ENCODE results near the gene FGB.

The FGB gene

GRCh38 chr4:154612472-154613414 lies 49.9 kb downstream of the FGB start, which contains the start of gene FGG:
TSS of gene FGG (minus strand) at chr4:154612656. CDS start at chr4:154612609, 47 bp downstream.
- Mint-ChIP-seq H3K4me3 (no peak within 1 kb of the TSS), H3K4me1 (ENCODE audit: low read depth) (peaks cover 9% of the 10 kb centered on the region), H3K36me3 (ENCODE audit: low read depth) (peaks cover 3% of the 10 kb centered on the region), H3K27me3 (ENCODE audit: low read depth) (peaks cover 22% of the 10 kb centered on the region), H3K9me3 (peaks cover 5% of the 10 kb centered on the region), H3K27ac (no peak within 1 kb of the TSS)
- DNase-seq (ENCODE audit: low spot score): no peak

- H3K27me3 Mint-ChIP-seq (ENCODE audit: low read depth): peaks cover 16% of the 10 kb centered on the region
- H3K9me3 Mint-ChIP-seq: peaks cover 5% of the 10 kb centered on the region
- H3K4me1 Mint-ChIP-seq (ENCODE audit: low read depth): peaks cover 9% of the 10 kb centered on the region
- no peak for DNase-seq (ENCODE audit: low spot score)
- H3K27ac Mint-ChIP-seq: no peak overlapping the region
- peaks cover 3% of the 10 kb centered on the region for H3K36me3 Mint-ChIP-seq (ENCODE audit: low read depth)
- H3K4me3 Mint-ChIP-seq: no peak overlapping the region
Measured at GRCh38 chr4:154614306-154614705, 51.5 kb downstream of the FGB start.

GRCh38 chr4:154615211-154615610 lies 52.4 kb downstream of the FGB start:
- Mint-ChIP-seq H3K4me1 (ENCODE audit: low read depth) (peaks cover 9% of the 10 kb centered on the region), H3K27ac (no peak overlapping the region), H3K36me3 (ENCODE audit: low read depth) (peaks cover 3% of the 10 kb centered on the region), H3K9me3 (peaks cover 5% of the 10 kb centered on the region), H3K27me3 (ENCODE audit: low read depth) (peaks cover 14% of the 10 kb centered on the region), H3K4me3 (no peak overlapping the region)
- no peak for DNase-seq (ENCODE audit: low spot score)

- peaks cover 9% of the 10 kb centered on the region for H3K4me1 Mint-ChIP-seq (ENCODE audit: low read depth)
- DNase-seq (ENCODE audit: low spot score): no peak
- peaks cover 3% of the 10 kb centered on the region for H3K36me3 Mint-ChIP-seq (ENCODE audit: low read depth)
- peaks cover 8% of the 10 kb centered on the region for H3K27me3 Mint-ChIP-seq (ENCODE audit: low read depth)
- peak overlapping the region; percentile 31 for H3K27ac Mint-ChIP-seq
- no peak overlapping the region for H3K4me3 Mint-ChIP-seq
- H3K9me3 Mint-ChIP-seq: peaks cover 5% of the 10 kb centered on the region
Measured at GRCh38 chr4:154616287-154616686, 53.5 kb downstream of the FGB start.

- peaks cover 3% of the 10 kb centered on the region for H3K36me3 Mint-ChIP-seq (ENCODE audit: low read depth)
- peaks cover 10% of the 10 kb centered on the region for H3K27me3 Mint-ChIP-seq (ENCODE audit: low read depth)
- DNase-seq (ENCODE audit: low spot score): no peak
- peak overlapping the region; percentile 29 for H3K4me3 Mint-ChIP-seq
- peaks cover 5% of the 10 kb centered on the region for H3K9me3 Mint-ChIP-seq
- peaks cover 9% of the 10 kb centered on the region for H3K4me1 Mint-ChIP-seq (ENCODE audit: low read depth)
- H3K27ac Mint-ChIP-seq: peak overlapping the region; percentile 74
Measured at GRCh38 chr4:154616731-154617130, 53.9 kb downstream of the FGB start.

- H3K27me3 Mint-ChIP-seq (ENCODE audit: low read depth): peaks cover 9% of the 10 kb centered on the region
- DNase-seq (ENCODE audit: low spot score): no peak
- H3K4me3 Mint-ChIP-seq: no peak overlapping the region
- H3K27ac Mint-ChIP-seq: no peak overlapping the region
- peaks cover 9% of the 10 kb centered on the region for H3K4me1 Mint-ChIP-seq (ENCODE audit: low read depth)
- peaks cover 3% of the 10 kb centered on the region for H3K36me3 Mint-ChIP-seq (ENCODE audit: low read depth)
- peaks cover 5% of the 10 kb centered on the region for H3K9me3 Mint-ChIP-seq
Measured at GRCh38 chr4:154617820-154618317, 55.1 kb downstream of the FGB start.

GRCh38 chr4:154618708-154619315 lies 56.0 kb downstream of the FGB start:
- Mint-ChIP-seq H3K27me3 (ENCODE audit: low read depth) (peaks cover 7% of the 10 kb centered on the region), H3K27ac (no peak overlapping the region), H3K4me3 (no peak overlapping the region), H3K9me3 (peaks cover 5% of the 10 kb centered on the region), H3K36me3 (ENCODE audit: low read depth) (peaks cover 3% of the 10 kb centered on the region), H3K4me1 (ENCODE audit: low read depth) (peaks cover 9% of the 10 kb centered on the region)
- DNase-seq (ENCODE audit: low spot score): peak; percentile 25

- no peak overlapping the region for H3K4me3 Mint-ChIP-seq
- peaks cover 5% of the 10 kb centered on the region for H3K27me3 Mint-ChIP-seq (ENCODE audit: low read depth)
- peaks cover 3% of the 10 kb centered on the region for H3K36me3 Mint-ChIP-seq (ENCODE audit: low read depth)
- peaks cover 9% of the 10 kb centered on the region for H3K4me1 Mint-ChIP-seq (ENCODE audit: low read depth)
- no peak for DNase-seq (ENCODE audit: low spot score)
- H3K9me3 Mint-ChIP-seq: peaks cover 5% of the 10 kb centered on the region
- H3K27ac Mint-ChIP-seq: no peak overlapping the region
Measured at GRCh38 chr4:154620111-154620510, 57.3 kb downstream of the FGB start.
